GM18511 (cell line): ENCODE results near the gene ILF3.
"Not testable (repeated sequence)": the region's sequence is repeated elsewhere in the genome, so short reads cannot be mapped to it uniquely, and the experiment has no call there.

ENCODE experiments used
- ATAC-seq: cut with Tn5 transposase; IDR thresholded peaks from one replicate; pipeline ENCODE4 v1.9.1; 2021; ENCODE audit warnings: mild to moderate bottlenecking, moderate library complexity; ENCODE audit not compliant: unreplicated experiment

Gene ILF3

GRCh38 chr19:10642473-10643171, 11.5 kb upstream of the ILF3 start:
- ATAC-seq, result no peak

- ATAC-seq, result no peak
Observed at GRCh38 chr19:10643172-10643967, 10.8 kb upstream of the ILF3 start.

GRCh38 chr19:10643968-10644259, 10.2 kb upstream of the ILF3 start:
- no peak for ATAC-seq

GRCh38 chr19:10644260-10645007, 9.7 kb upstream of the ILF3 start:
- ATAC-seq, result no peak

- no peak for ATAC-seq
Observed at GRCh38 chr19:10646456-10647159, 7.5 kb upstream of the ILF3 start.

GRCh38 chr19:10648360-10648759, 5.8 kb upstream of the ILF3 start:
- no peak for ATAC-seq

GRCh38 chr19:10651851-10652250, 2.3 kb upstream of the ILF3 start:
- ATAC-seq, result no peak

- no peak for ATAC-seq
Observed at GRCh38 chr19:10653482-10653731, 739 bp upstream of the ILF3 start.

- peak; percentile 15 for ATAC-seq
Observed at GRCh38 chr19:10654610-10655456, 687 bp downstream of the ILF3 start.

GRCh38 chr19:10655457-10656312, 1.5 kb downstream of the ILF3 start:
- no peak for ATAC-seq

- ATAC-seq, result no peak
Observed at GRCh38 chr19:10660346-10660745, 6.2 kb downstream of the ILF3 start.

- no peak for ATAC-seq
Observed at GRCh38 chr19:10661946-10662345, 7.8 kb downstream of the ILF3 start.

- no peak for ATAC-seq
Observed at GRCh38 chr19:10662384-10663251, 8.5 kb downstream of the ILF3 start.

- not testable (repeated sequence) for ATAC-seq
Observed at GRCh38 chr19:10663252-10663563, 9.1 kb downstream of the ILF3 start.

- ATAC-seq, result no peak
Observed at GRCh38 chr19:10667867-10668266, 13.7 kb downstream of the ILF3 start.

- ATAC-seq, result no peak
Observed at GRCh38 chr19:10669246-10669645, 15.1 kb downstream of the ILF3 start.

GRCh38 chr19:10670182-10670581, 16.0 kb downstream of the ILF3 start:
- no peak for ATAC-seq

GRCh38 chr19:10670876-10671804, 17.0 kb downstream of the ILF3 start:
- ATAC-seq, result no peak
